Measurements from ENCODE around the gene HCK. TPM values are rescaled to one million over a fixed set of nuclear protein-coding genes. Genes with fewer than 3 reads are reported as not detected.

Gene HCK
- total RNA-seq, 1 donor from 2014 or later: 0.54 TPM

GRCh38 chr20:32091888-32092346, 39.9 kb downstream of the HCK start:
- peaks cover 2% of the 10 kb centered on the region for H3K27me3 Mint-ChIP-seq (ENCODE audit: unreplicated experiment)
- TF ChIP-seq CTCF (IDR thresholded peaks at IDR 0.05; ENCODE audit: unreplicated experiment): peak; percentile 91
- no peak overlapping the region for H3K4me3 Mint-ChIP-seq (ENCODE audit: unreplicated experiment)
- H3K9me3 Mint-ChIP-seq (ENCODE audit: unreplicated experiment): no peaks in the 10 kb centered on the region
- no peaks in the 10 kb centered on the region for H3K36me3 Mint-ChIP-seq (ENCODE audit: low read depth, unreplicated experiment)
- no peaks in the 10 kb centered on the region for H3K4me1 Mint-ChIP-seq (ENCODE audit: unreplicated experiment)
- no peak overlapping the region for H3K27ac Mint-ChIP-seq (ENCODE audit: unreplicated experiment)
- DNase-seq (ENCODE audit: low spot score): peak; percentile 89

- no peaks in the 10 kb centered on the region for H3K9me3 Mint-ChIP-seq (ENCODE audit: unreplicated experiment)
- no peak overlapping the region for H3K4me3 Mint-ChIP-seq (ENCODE audit: unreplicated experiment)
- no peak for TF ChIP-seq CTCF (IDR thresholded peaks at IDR 0.05; ENCODE audit: unreplicated experiment)
- no peak overlapping the region for H3K27ac Mint-ChIP-seq (ENCODE audit: unreplicated experiment)
- no peaks in the 10 kb centered on the region for H3K36me3 Mint-ChIP-seq (ENCODE audit: low read depth, unreplicated experiment)
- H3K4me1 Mint-ChIP-seq (ENCODE audit: unreplicated experiment): no peaks in the 10 kb centered on the region
- no peak for DNase-seq (ENCODE audit: low spot score)
- H3K27me3 Mint-ChIP-seq (ENCODE audit: unreplicated experiment): no peaks in the 10 kb centered on the region
These were observed 46.7 kb downstream of the HCK start for GRCh38 chr20:32098786-32099185.

GRCh38 chr20:32108814-32109391, 56.9 kb downstream of the HCK start:
- TF ChIP-seq CTCF (IDR thresholded peaks at IDR 0.05; ENCODE audit: unreplicated experiment): no peak
- DNase-seq (ENCODE audit: low spot score): no peak
- Mint-ChIP-seq H3K9me3 (ENCODE audit: unreplicated experiment) (no peaks in the 10 kb centered on the region), H3K36me3 (ENCODE audit: low read depth, unreplicated experiment) (no peaks in the 10 kb centered on the region), H3K27me3 (ENCODE audit: unreplicated experiment) (peaks cover 5% of the 10 kb centered on the region), H3K4me3 (ENCODE audit: unreplicated experiment) (peak overlapping the region; percentile 99), H3K4me1 (ENCODE audit: unreplicated experiment) (peaks cover 23% of the 10 kb centered on the region), H3K27ac (ENCODE audit: unreplicated experiment) (peak overlapping the region; percentile 100)

GRCh38 chr20:32109392-32110172, 57.5 kb downstream of the HCK start, which contains the start of gene TM9SF4:
TM9SF4 (plus strand) TSS chr20:32109714; CDS start chr20:32109741, 27 bp downstream.
- Mint-ChIP-seq H3K27me3 (ENCODE audit: unreplicated experiment) (peaks cover 3% of the 10 kb centered on the region), H3K9me3 (ENCODE audit: unreplicated experiment) (no peaks in the 10 kb centered on the region), H3K27ac (ENCODE audit: unreplicated experiment) (peak within 1 kb of the TSS; percentile 100), H3K4me1 (ENCODE audit: unreplicated experiment) (peaks cover 23% of the 10 kb centered on the region), H3K36me3 (ENCODE audit: low read depth, unreplicated experiment) (no peaks in the 10 kb centered on the region), H3K4me3 (ENCODE audit: unreplicated experiment) (peak within 1 kb of the TSS; percentile 99)
- no peak for TF ChIP-seq CTCF (IDR thresholded peaks at IDR 0.05; ENCODE audit: unreplicated experiment)
- DNase-seq (ENCODE audit: low spot score): peak; percentile 85
